GM12875 (cell line): ENCODE measurements around the gene ZCCHC18.
"Not testable (repeated sequence)": the region's sequence is repeated elsewhere in the genome, so short reads cannot be mapped to it uniquely, and the experiment has no call there.

Source experiments
- H3K4me3 ChIP-seq: one replicate; pipeline ENCODE4 v1.5.1; 2011; ENCODE audit warnings: low read depth, low read length, control low read depth
- TF ChIP-seq, protein P1 (sequence below): IDR thresholded peaks from 2 replicates; pipeline ENCODE4 v1.5.1; 2011; ENCODE audit warnings: low read depth, mild to moderate bottlenecking, control low read depth, inconsistent platforms, low read length, moderate library complexity, borderline replicate concordance; ENCODE audit not compliant: insufficient read depth

The ZCCHC18 gene

DNA sequence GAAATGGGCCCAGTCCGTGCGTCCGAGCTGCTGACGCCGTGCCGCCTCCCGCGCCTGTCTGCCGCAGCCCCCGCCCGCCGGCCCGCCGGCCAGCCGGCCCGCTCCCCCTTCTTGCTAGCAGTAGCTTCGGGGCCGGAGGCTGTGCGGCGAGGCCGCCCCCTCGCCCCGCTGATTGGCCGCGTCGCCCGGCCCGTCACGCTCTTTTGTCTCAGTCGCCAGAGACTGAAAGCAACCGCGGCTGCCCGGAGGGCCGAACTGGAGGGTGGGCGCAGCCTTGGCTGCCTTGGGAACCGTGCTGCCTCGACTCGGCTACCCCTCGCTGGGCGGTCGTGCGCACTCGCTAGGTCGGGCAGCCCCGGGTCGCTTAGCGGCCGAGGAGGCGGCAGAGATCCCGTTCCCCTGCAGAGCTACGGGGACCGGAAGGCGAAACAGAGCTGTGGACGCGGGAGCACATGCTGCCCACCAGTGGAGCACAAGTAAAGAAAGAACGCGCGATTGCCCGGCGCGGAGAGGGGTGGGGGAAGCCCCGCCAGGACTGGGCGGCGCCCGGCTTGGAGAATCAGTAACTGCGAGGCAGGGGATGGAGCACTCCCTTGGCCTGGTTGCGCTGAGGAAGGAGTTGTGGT, at the start of gene ZCCHC18:
Gene ZCCHC18, plus strand, starts transcription at position 198 of the 626 bp plus-strand sequence. CDS start 1,589 bp downstream, outside the sequence.
- TF ChIP-seq, protein P1, sequence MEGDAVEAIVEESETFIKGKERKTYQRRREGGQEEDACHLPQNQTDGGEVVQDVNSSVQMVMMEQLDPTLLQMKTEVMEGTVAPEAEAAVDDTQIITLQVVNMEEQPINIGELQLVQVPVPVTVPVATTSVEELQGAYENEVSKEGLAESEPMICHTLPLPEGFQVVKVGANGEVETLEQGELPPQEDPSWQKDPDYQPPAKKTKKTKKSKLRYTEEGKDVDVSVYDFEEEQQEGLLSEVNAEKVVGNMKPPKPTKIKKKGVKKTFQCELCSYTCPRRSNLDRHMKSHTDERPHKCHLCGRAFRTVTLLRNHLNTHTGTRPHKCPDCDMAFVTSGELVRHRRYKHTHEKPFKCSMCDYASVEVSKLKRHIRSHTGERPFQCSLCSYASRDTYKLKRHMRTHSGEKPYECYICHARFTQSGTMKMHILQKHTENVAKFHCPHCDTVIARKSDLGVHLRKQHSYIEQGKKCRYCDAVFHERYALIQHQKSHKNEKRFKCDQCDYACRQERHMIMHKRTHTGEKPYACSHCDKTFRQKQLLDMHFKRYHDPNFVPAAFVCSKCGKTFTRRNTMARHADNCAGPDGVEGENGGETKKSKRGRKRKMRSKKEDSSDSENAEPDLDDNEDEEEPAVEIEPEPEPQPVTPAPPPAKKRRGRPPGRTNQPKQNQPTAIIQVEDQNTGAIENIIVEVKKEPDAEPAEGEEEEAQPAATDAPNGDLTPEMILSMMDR: no peak
- peak within 1 kb of the TSS; percentile 67 for H3K4me3 ChIP-seq

DNA sequence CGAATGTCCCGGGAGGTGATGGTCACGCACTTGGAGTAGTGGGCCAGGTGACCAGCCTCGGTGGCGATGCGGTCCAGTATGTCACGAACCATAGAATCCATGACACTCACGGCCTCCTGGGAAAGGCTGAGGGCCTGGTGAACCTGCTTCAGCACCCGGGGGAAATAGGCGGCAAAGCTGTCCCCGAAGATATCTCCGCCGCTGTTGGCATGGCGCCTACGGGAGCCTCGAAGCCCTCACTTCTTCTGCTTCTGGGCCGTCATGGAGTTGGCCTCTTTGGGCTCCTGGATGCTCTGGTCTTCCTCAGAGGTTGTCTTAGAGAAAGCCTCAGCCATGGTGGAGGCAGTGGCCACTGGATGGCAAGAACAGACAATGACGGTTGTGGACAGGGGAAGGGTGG, 49.7 kb upstream of the ZCCHC18 start:
- not testable (repeated sequence) for H3K4me3 ChIP-seq

DNA sequence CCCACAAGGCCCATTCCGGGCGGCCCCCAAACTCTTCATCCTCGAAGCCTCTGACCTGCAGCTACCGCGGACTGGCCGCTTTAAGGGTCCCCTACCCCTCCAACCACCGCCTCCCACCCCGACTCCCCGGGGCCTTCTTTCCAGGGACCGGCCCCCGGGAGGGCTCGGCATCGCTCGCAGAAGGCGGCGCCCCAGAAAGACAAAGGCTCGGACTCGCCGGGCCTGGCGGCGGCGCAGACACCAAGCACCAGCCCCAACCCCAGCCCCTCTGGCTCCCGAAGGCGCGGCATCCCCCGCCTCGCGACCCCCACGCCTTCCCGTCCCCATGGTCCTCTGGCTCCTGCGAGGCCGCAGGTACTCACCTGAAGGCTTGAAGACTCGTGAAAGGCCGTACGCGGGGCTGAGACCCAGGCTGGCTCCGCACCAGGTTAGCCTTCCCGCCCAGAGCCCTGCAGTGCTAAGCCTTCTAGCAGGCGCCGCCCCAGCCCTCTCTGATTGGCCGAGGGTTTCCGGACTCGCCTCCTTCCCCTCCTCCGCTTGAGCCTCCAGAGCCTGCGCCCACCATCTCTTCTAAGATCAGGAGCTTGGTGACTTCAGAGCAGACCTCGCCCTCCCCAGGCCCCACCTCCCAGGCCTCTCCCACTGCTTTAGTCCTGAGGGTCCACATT, 36.4 kb upstream of the ZCCHC18 start, which contains the start of gene TMSB15C:
Gene TMSB15C, minus strand, starts transcription at position 459 of the 668 bp plus-strand sequence.
- H3K4me3 ChIP-seq: not testable (repeated sequence)

DNA sequence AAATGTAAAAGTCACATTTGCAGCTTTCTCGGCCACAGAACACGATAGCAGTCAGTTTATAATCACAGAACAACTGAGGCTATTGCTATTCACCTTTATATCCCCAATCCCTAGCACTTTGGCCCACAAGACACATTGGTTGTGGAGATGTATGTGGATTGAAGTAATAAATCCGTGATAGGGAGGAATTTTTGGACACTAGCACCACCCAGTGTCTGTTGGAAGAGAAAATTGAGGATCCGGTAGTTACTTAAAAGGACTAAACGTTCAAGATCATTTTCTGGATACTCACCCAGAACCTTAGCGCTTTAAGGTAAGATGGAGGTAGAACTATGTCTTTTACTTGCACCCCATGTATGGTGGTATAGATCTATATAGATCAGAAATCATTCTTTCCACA, 34.5 kb upstream of the ZCCHC18 start:
- not testable (repeated sequence) for H3K4me3 ChIP-seq

DNA sequence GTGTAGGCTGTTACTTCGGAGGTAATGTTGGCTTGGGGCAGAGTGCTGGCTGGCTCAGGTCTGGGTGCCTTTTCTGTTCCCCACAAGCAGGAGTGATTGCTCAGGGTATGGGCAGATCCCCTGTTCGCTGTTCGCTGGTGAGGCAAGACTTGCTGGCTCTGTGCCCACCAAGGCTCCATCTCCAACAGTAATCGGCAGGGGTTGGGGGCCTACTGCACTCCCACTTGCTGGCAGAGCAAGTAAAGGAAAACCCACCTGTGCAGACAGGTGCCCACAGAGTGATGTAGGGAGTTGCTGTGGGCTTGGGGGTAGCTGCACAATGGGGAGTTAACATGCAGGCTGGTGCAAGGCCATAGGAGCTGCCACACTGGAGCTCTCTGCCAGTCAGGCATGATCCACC, 28.3 kb upstream of the ZCCHC18 start:
- TF ChIP-seq, protein P1: no peak
- H3K4me3 ChIP-seq: no peak overlapping the region

DNA sequence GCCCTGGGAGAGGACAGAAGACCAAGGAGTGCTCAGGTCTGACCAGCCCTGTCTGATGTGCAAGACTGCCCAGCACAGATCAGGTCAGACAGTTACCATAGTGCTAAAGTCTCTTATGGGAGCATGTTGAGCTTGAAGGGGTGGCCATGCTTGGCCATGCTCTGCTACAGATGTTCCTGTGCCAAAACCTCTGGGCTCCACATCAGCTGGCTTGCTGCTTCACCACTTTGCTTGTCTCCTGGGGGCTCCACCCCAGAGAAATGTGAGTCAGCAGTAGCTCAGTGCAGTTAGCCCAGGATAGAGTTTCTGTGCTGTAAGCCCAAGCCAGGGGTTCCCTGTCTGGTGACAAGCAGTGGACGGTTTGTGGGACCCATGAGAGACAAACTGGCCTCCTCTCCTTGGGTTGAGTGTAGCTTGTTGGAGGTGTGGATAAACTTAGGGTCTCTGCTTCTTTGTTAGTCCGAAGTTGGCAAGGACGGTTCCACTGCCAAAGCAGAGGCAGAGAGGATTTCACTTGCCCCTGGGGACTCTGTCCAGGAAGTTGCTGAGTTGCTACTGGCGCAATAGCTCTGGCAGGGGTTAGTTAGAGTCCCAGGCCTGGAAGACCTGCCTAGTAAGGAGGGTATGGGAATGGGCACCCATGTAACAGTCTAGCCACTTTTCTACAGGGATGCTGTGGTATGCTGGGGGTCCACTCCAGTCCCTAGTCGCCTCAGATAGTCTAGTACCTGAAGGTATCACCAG, 27.6 kb upstream of the ZCCHC18 start:
- H3K4me3 ChIP-seq: no peak overlapping the region

DNA sequence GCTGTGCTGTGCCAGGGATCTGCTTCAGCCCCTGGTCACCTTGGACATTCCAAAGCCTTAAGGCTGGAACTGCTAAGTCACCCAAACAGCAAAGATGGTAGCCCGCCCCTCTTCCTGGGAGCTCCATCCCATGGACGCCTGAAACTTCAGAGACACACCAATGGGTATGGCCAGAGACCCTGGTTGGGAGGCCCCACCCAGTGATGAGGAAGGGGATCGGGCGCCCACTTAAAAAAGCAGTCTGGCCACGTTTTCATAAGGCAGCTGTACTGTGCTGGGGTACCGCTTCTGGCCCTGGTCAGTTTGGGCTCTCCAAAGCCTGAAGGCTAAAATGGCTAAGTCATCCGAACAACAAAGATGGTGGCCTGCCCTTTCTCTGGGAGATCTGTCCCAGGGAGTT, 26.8 kb upstream of the ZCCHC18 start:
- TF ChIP-seq, protein P1: no peak
- H3K4me3 ChIP-seq: no peak overlapping the region

More for the DNA sequence above, 27.6 kb upstream of the ZCCHC18 start:
- TF ChIP-seq, protein P1: no peak

DNA sequence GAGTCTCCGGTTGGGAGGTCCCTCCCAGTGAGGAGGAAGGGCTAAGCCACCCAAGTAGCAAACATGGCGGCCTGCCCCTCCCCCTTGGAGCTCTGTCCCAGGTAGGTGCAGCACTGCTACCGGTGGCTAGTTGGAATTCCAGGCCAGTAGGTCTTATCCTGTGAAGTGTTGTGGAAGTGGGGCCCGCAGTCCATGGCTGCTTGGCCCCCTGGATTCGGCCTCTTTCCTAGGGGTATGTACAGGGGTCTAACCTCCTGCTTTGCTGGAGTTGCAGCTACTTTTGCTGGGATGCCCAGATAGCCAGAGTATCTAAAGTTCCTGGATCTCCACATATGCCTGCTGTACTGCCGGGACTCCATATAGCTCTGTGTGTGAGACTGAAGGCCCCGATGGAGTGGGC, 26.4 kb upstream of the ZCCHC18 start:
- TF ChIP-seq, protein P1: no peak
- H3K4me3 ChIP-seq: no peak overlapping the region
